PFSK-1 (cell line): ENCODE data around the gene CUL7.

ENCODE experiments used
- FOXP2 ChIP-seq: optimal IDR thresholded peaks from 2 replicates; pipeline ENCODE3; 2011; ENCODE audit warnings: borderline replicate concordance, control low read depth, inconsistent platforms; ENCODE audit not compliant: insufficient read depth; ENCODE audit errors: extremely low read length, extremely low read depth
- POLR2AphosphoS5 ChIP-seq: IDR thresholded peaks from 2 replicates; pipeline ENCODE4 v1.6.1; 2012; ENCODE audit warnings: low read depth, mild to moderate bottlenecking, control low read depth, low read length, moderate library complexity
- REST ChIP-seq, 2 experiments: IDR thresholded peaks; 2 replicates each; pipeline versions ENCODE4 v1.6.1 to v1.8.0; 2011 to 2012; ENCODE audit warnings: low read depth in 2 of 2, low read length in 2 of 2, control low read depth in 1 of 2, inconsistent platforms in 1 of 2, mild to moderate bottlenecking in 1 of 2, moderate library complexity in 1 of 2; ENCODE audit not compliant: insufficient read depth in 1 of 2
- SIN3A ChIP-seq: IDR thresholded peaks from 2 replicates; pipeline ENCODE4 v1.6.1; 2012; ENCODE audit warnings: mild to moderate bottlenecking, low read length, moderate library complexity, borderline replicate concordance; ENCODE audit not compliant: insufficient read depth
- TAF1 ChIP-seq: IDR thresholded peaks from 2 replicates; pipeline ENCODE4 v1.6.1; 2012; ENCODE audit warnings: low read length, control low read depth, borderline replicate concordance; ENCODE audit not compliant: insufficient read depth

Gene CUL7

GRCh38 chr6:43047998-43048397 lies 5.7 kb downstream of the CUL7 start:
- TF ChIP-seq SIN3A (no peak), FOXP2 (no peak), POLR2AphosphoS5 (no peak), TAF1 (no peak), REST (IDR thresholded peaks at IDR 0.05; ENCODE audit: insufficient read depth in 1 of 2, low read depth in 2 of 2, low read length in 2 of 2) (no peak)

- TF ChIP-seq SIN3A (no peak), REST (IDR thresholded peaks at IDR 0.05; ENCODE audit: insufficient read depth in 1 of 2, low read depth in 2 of 2, low read length in 2 of 2) (no peak), POLR2AphosphoS5 (no peak), TAF1 (no peak), FOXP2 (no peak)
Measured at GRCh38 chr6:43045371-43045930, 8.2 kb downstream of the CUL7 start.

DNA sequence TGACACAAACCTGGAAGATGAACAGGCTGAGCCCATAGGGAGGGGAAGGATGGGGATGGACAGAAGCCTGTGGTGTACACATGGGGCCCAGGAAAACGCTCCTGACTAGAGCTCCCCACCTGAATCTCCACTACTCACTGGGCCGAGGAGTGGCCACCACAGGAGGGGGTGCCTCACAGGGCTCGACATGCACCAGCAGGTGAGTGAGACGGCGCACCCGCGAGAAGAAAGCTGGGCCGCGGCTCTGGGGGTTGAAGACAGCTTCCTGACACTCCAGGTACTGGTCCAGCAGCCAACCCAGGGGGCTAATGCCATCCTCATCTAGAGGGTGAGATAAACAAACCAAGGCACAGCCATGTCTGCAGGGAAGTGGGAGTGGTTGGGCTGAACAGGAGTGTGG lies 10.3 kb downstream of the CUL7 start:
- TF ChIP-seq TAF1 (no peak), FOXP2 (no peak), POLR2AphosphoS5 (no peak), REST (IDR thresholded peaks at IDR 0.05; ENCODE audit: insufficient read depth in 1 of 2, low read depth in 2 of 2, low read length in 2 of 2) (no peak), SIN3A (no peak)

DNA sequence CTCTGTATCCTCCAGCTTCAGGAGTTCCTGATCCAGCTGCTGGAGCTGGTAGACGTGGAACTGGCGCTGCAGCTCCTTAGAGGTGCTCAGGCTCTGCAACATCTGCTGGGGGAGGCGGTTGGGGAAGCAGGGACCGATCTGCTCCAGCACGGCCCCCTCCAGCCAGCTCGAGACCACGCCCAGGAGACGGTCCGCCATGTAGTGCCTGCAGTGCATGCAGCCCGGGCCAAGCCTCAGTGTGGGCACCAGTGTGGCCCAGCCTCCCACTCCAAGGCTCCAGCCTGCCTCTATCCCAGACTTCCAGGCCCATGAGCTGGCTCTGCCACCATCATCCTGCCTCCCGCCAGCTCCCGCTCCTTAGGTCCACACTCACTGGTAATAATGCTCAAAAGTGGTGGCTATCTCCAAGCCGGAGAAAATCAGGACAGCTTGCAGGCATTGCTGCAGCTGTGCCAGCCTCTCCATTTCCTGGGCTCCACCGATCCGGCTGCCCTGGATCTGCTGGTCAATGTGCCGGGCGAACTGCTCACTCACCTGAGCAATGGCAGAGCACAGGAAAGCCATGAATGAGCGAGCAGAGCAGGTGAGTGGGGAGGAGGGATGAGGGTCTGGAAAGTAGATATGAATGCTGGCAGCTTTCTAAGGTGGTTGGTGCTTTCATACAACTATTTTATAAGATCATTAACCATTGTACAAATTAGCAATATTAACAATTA lies 13.0 kb downstream of the CUL7 start:
- TF ChIP-seq SIN3A (no peak), TAF1 (no peak), REST (IDR thresholded peaks at IDR 0.05; ENCODE audit: insufficient read depth in 1 of 2, low read depth in 2 of 2, low read length in 2 of 2) (no peak), POLR2AphosphoS5 (no peak), FOXP2 (no peak)
